H1 (cell line): ENCODE data around the gene CERS3. TPM values are rescaled to one million over a fixed set of nuclear protein-coding genes. Genes with fewer than 3 reads are reported as not detected.

Experiments
- polyA plus RNA-seq, 7 experiments: library from polyadenylated mRNA; depleted of rRNA in 3 of 7; stranded (reverse) in 5 of 7; unstranded in 2 of 7; fragments of >200 nt in 5 of 7; fragments of 200-250 nt in 2 of 7; gene quantifications; 1 replicate in 5 of 7; 2 replicates in 1 of 7; 4 replicates in 1 of 7; pipeline versions ENCODE4 v1.2.1 to v1.2.3, GENCODE V29; 2011 to 2013; ENCODE audit warnings: missing spikeins in 2 of 7, mixed read lengths in 2 of 7
- small RNA-seq: library from polyadenylated mRNA; stranded (forward); fragments of <200 nt; extraction: miRNeasy Mini kit (QIAGEN cat#:217004); gene quantifications from one replicate; pipeline ENCODE3, GENCODE V24; 2013; ENCODE audit not compliant: insufficient read depth
- total RNA-seq: library from RNA; stranded (reverse); fragmentation: NEBNext Ultra II Directional; extraction: Animal tissue kit (Norgen Biotek cat#: 25700); gene quantifications from 2 replicates; pipeline ENCODE4 v1.2.1, GENCODE V29; 2021

CERS3 gene
- total and polyA plus RNA-seq, 2 of the 8 experiments (the other 6 are each of a cell fraction or from before 2014, with no cell fraction given), result 0.62 TPM; not detected in 1

Small RNA genes within 50 kb of the gene (small RNA-seq; reads per million reads assigned to genes)
- not detected for gene RNU6-181P
- gene RNU6-322P, result not detected

Other genes starting within 250 kb of the CERS3 start
- gene ADAMTS17, start 187.0 kb downstream of the CERS3 start, total RNA-seq, result 1.7 and 1.9 TPM in 2 replicates
- 0.51 and 0.89 TPM in 2 replicates for gene ADAMTS17, start 187.0 kb downstream of the CERS3 start, polyA plus RNA-seq (2011; rRNA removed)
- gene LINS1, start 73.2 kb upstream of the CERS3 start, total RNA-seq, result 6.1 and 8.1 TPM in 2 replicates
- 2.7 and 4.2 TPM in 2 replicates for gene LINS1, start 73.2 kb upstream of the CERS3 start, polyA plus RNA-seq (2011; rRNA removed)
- 9.7 and 12.8 TPM in 2 replicates for gene ASB7, start 73.6 kb upstream of the CERS3 start, total RNA-seq
- gene ASB7, start 73.6 kb upstream of the CERS3 start, polyA plus RNA-seq (2011; rRNA removed), result 5.0 and 5.2 TPM in 2 replicates